Stimulated activated CD8-positive, alpha-beta memory T cell treated with anti-CD3 and anti-CD28 coated beads, Interleukin-7, amount 100 ng/mL, for 24 hours (primary cell): Measurements from ENCODE around the gene ELK4.

Source experiments
- DNase-seq: peaks from one replicate; pipeline ENCODE4 v3.0.0-alpha.2; 2020; ENCODE audit warnings: low read depth

Gene ELK4

GRCh38 chr1:205631768-205632668 lies at the start of gene ELK4:
Gene ELK4 (minus strand): TSS chr1:205632011. CDS start chr1:205623882, 8,129 bp downstream.
- DNase-seq = peak; percentile 100

- no peak for DNase-seq
Observed at GRCh38 chr1:205681364-205681763, 49.6 kb upstream of the ELK4 start.

- peak; percentile 19 for DNase-seq
Observed at GRCh38 chr1:205680073-205680851, 48.5 kb upstream of the ELK4 start, which contains the start of gene SLC45A3. Gene SLC45A3 (minus strand): TSS chr1:205680509. CDS start chr1:205664656, 15,853 bp downstream.

- DNase-seq = no peak
Observed at GRCh38 chr1:205678286-205679111, 46.7 kb upstream of the ELK4 start.

- no peak for DNase-seq
Observed at GRCh38 chr1:205677167-205677566, 45.4 kb upstream of the ELK4 start.

- DNase-seq = no peak
Observed at GRCh38 chr1:205676597-205676996, 44.8 kb upstream of the ELK4 start.

- DNase-seq = no peak
Observed at GRCh38 chr1:205676002-205676401, 44.2 kb upstream of the ELK4 start.

GRCh38 chr1:205675247-205675646 lies 43.4 kb upstream of the ELK4 start:
- no peak for DNase-seq

- no peak for DNase-seq
Observed at GRCh38 chr1:205672970-205673369, 41.2 kb upstream of the ELK4 start.

- no peak for DNase-seq
Observed at GRCh38 chr1:205672395-205672889, 40.6 kb upstream of the ELK4 start.

- no peak for DNase-seq
Observed at GRCh38 chr1:205670611-205671430, 39.0 kb upstream of the ELK4 start.

- no peak for DNase-seq
Observed at GRCh38 chr1:205670150-205670446, 38.3 kb upstream of the ELK4 start.

- no peak for DNase-seq
Observed at GRCh38 chr1:205669341-205670149, 37.7 kb upstream of the ELK4 start.

- no peak for DNase-seq
Observed at GRCh38 chr1:205668951-205669340, 37.1 kb upstream of the ELK4 start.

- DNase-seq = no peak
Observed at GRCh38 chr1:205667909-205668643, 36.3 kb upstream of the ELK4 start.

- no peak for DNase-seq
Observed at GRCh38 chr1:205666372-205667166, 34.8 kb upstream of the ELK4 start.

- DNase-seq = no peak
Observed at GRCh38 chr1:205665201-205666045, 33.6 kb upstream of the ELK4 start.
